B cell (primary cell): Measurements from ENCODE around the gene RPRD1B. TPM values are rescaled to one million over a fixed set of nuclear protein-coding genes. Genes with fewer than 3 reads are reported as not detected.

Source experiments
- ATAC-seq: fragments of 200-7000 bp; cut with Tn5 transposase; one replicate; pipeline ENCODE4 v1.10.0; 2021; ENCODE audit warnings: low read depth, mild to moderate bottlenecking, moderate number of reproducible peaks, moderate library complexity
- CTCF ChIA-PET: fragments of 350-600 bp; sonication (Branson Sonifier 250); formaldehyde crosslinking; loops from one replicate; lab custom pipeline; 2021; ENCODE audit warnings: antibody characterized with exemption, inconsistent platforms; lab: Charles Lee
- POLR2A ChIA-PET: fragments of 350-600 bp; sonication (Branson Sonifier 250); formaldehyde crosslinking; loops from one replicate; lab custom pipeline; 2021; ENCODE audit warnings: antibody characterized with exemption; lab: Charles Lee
- DNase-seq: peaks from one replicate; pipeline ENCODE4 v3.0.0; 2013
- H2AFZ ChIP-seq: 2 replicates; pipeline ENCODE4 v1.6.1; 2012; ENCODE audit warnings: mild to moderate bottlenecking, low read depth, low read length; ENCODE audit not compliant: insufficient read depth, poor library complexity, severe bottlenecking
- H3K27ac ChIP-seq, 2 donors: 1 replicate in 1 of 2; 2 replicates in 1 of 2; pipeline ENCODE4 v1.5.1; 2012 to 2013; ENCODE audit warnings: low read length in 2 of 2, mild to moderate bottlenecking in 2 of 2, moderate library complexity in 1 of 2
- H3K27me3 ChIP-seq, 4 experiments: fragments of 200-600 bp in 1 of 4; sonication (generic) in 1 of 4; replicated peaks in 1 of 4; 1 replicate in 2 of 4; 2 replicates in 2 of 4; pipeline versions ENCODE4 v1.6.1 to v1.7.0; 2013 to 2016; ENCODE audit warnings: low read length in 3 of 4, mild to moderate bottlenecking in 2 of 4, mixed read lengths in 1 of 4, moderate library complexity in 1 of 4; ENCODE audit not compliant: insufficient read depth in 4 of 4, control insufficient read depth in 3 of 4; ENCODE audit errors: control extremely low read depth in 1 of 4
- H3K36me3 ChIP-seq, 2 experiments: replicated peaks in 1 of 2; 1 replicate in 1 of 2; 2 replicates in 1 of 2; pipeline versions ENCODE4 v1.6.1 to v1.7.1; 2013; ENCODE audit warnings: low read length in 1 of 2; ENCODE audit not compliant: insufficient read depth in 2 of 2, control insufficient read depth in 1 of 2; ENCODE audit errors: control extremely low read depth in 1 of 2, extremely low read depth in 1 of 2
- H3K4me1 ChIP-seq, 2 donors: fragments of 200-600 bp in 1 of 2; sonication (generic) in 1 of 2; 1 replicate in 1 of 2; 2 replicates in 1 of 2; pipeline versions ENCODE4 v1.5.1 to v1.6.1; 2013 to 2017; ENCODE audit warnings: low read length in 2 of 2; ENCODE audit not compliant: control insufficient read depth in 2 of 2, insufficient read depth in 2 of 2
- H3K4me2 ChIP-seq: replicated peaks from 2 replicates; pipeline ENCODE3; 2012; ENCODE audit warnings: mild to moderate bottlenecking, low read depth, low read length; ENCODE audit not compliant: poor library complexity, severe bottlenecking
- H3K4me3 ChIP-seq, 5 experiments: fragments of 200-600 bp in 1 of 5; sonication (generic) in 1 of 5; 1 replicate in 3 of 5; 2 replicates in 2 of 5; pipeline versions ENCODE4 v1.5.1 to v1.7.0; 2011 to 2016; ENCODE audit warnings: low read length in 4 of 5, mild to moderate bottlenecking in 4 of 5, low read depth in 2 of 5, control low read depth in 1 of 5, moderate library complexity in 1 of 5; ENCODE audit not compliant: insufficient read depth in 1 of 5; ENCODE audit errors: control extremely low read depth in 1 of 5, extremely low read depth in 1 of 5
- H3K79me2 ChIP-seq: fragments of 200-600 bp; sonication (generic); one replicate; pipeline ENCODE4 v1.6.0; 2016; ENCODE audit warnings: low read length; ENCODE audit not compliant: control insufficient read depth, insufficient read depth
- H3K9ac ChIP-seq: fragments of 200-600 bp; sonication (generic); 2 replicates; pipeline ENCODE4 v1.6.1; 2017; ENCODE audit warnings: mild to moderate bottlenecking, low read length, moderate library complexity
- H3K9me3 ChIP-seq, 3 donors: one replicate each; pipeline versions ENCODE4 v1.6.1 to v1.7.1; 2013; ENCODE audit warnings: low read length in 2 of 3; ENCODE audit not compliant: control insufficient read depth in 2 of 3, insufficient read depth in 1 of 3; ENCODE audit errors: control extremely low read depth in 1 of 3
- H4K20me1 ChIP-seq: 2 replicates; pipeline ENCODE4 v1.6.0; 2012; ENCODE audit warnings: mild to moderate bottlenecking, low read length; ENCODE audit not compliant: insufficient read depth, control insufficient read depth, poor library complexity, severe bottlenecking
- H3K27ac Mint-ChIP-seq: one replicate; pipeline ENCODE4 v1.8.0; 2021; ENCODE audit warnings: mixed read lengths
- H3K27me3 Mint-ChIP-seq: one replicate; pipeline ENCODE4 v1.8.0; 2021; ENCODE audit warnings: mixed read lengths
- H3K4me1 Mint-ChIP-seq: one replicate; pipeline ENCODE4 v1.8.0; 2021; ENCODE audit warnings: mixed read lengths
- H3K4me3 Mint-ChIP-seq: one replicate; pipeline ENCODE4 v1.8.0; 2021; ENCODE audit warnings: mixed read lengths
- H3K9me3 Mint-ChIP-seq: one replicate; pipeline ENCODE4 v1.8.0; 2022; ENCODE audit warnings: mixed read lengths; ENCODE audit not compliant: insufficient read depth
- EZH2 ChIP-seq: IDR thresholded peaks from 2 replicates; pipeline ENCODE4 v1.6.1; 2012; ENCODE audit warnings: borderline replicate concordance, low read depth, mild to moderate bottlenecking, moderate library complexity, low read length; ENCODE audit not compliant: insufficient read depth, poor library complexity, severe bottlenecking
- WGBS: methylation state at CpG from one replicate; pipeline ENCODE4 v1.1.5; 2013; ENCODE audit warnings: missing lambda C conversion rate; ENCODE audit not compliant: insufficient coverage; 5-methylcytosine and 5-hydroxymethylcytosine counted together
- intact Hi-C: fragments of 100-400 bp; cut with micrococcal nuclease; formaldehyde crosslinking; loops from one replicate; pipeline ENCODE4 v1.10.0; 2022
- polyA plus RNA-seq: library from polyadenylated mRNA; depleted of rRNA; stranded (reverse); fragments of >200 nt; gene quantifications from 2 replicates; pipeline ENCODE4 v1.2.3, GENCODE V29; 2012
- total RNA-seq, 2 donors: library from RNA; stranded (reverse); fragments of 120-200 nt in 1 of 2; gene quantifications; 1 replicate in 1 of 2; 2 replicates in 1 of 2; pipeline versions ENCODE4 v1.2.3 to v1.2.4, GENCODE V29; 2013 to 2022
- TF ChIP-seq, protein P1 (sequence below): fragments of 200-600 bp; IDR thresholded peaks from one replicate; pipeline ENCODE4 v1.8.0; 2022; ENCODE audit warnings: antibody characterized with exemption, mild to moderate bottlenecking

The RPRD1B gene
- total and polyA plus RNA-seq, 2 donors (not counting 1 experiment from before 2014, with no cell fraction given), result 6.0 to 54.9 TPM

DNA sequence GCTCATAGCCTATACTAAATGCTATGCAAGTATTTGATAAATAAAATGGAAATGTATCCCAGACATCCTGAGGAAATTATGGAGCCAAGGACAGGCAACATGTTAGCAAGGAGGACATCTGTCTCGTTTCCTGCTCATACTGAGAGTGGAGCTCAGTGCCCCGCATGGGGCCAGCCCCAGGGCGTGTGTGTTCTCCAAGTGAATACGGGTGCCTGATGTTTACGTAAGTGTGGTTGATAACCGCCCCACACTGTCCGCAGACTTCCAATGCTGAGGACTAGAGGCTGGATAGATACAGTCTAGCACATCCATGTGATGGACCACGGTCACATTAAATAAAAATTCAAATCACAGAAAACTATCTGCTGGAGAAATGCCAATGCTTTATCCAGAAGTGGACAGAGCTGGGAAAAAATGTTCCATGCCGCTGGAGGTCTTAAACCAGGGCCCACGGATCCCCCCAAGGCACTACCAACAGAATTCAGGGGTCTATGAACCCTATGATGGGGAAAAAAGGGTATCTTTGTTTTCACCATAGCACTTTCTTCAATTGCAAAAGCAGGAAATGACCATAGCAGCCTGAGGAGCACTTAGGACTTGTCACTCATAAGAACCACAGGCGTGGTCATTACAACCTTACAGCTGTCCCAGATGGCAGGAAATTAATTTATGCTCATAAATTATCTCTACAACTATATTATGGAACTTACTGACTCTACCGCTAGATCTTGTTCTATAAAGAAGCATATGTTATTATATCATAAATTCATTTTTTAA lies 106.6 kb downstream of the RPRD1B start:
- no peaks in the 10 kb centered on the region for H3K9me3 ChIP-seq
- H3K79me2 ChIP-seq, result no peaks in the 10 kb centered on the region
- no peak overlapping the region for H3K4me2 ChIP-seq
- no peak for TF ChIP-seq EZH2
- TF ChIP-seq, protein P1, sequence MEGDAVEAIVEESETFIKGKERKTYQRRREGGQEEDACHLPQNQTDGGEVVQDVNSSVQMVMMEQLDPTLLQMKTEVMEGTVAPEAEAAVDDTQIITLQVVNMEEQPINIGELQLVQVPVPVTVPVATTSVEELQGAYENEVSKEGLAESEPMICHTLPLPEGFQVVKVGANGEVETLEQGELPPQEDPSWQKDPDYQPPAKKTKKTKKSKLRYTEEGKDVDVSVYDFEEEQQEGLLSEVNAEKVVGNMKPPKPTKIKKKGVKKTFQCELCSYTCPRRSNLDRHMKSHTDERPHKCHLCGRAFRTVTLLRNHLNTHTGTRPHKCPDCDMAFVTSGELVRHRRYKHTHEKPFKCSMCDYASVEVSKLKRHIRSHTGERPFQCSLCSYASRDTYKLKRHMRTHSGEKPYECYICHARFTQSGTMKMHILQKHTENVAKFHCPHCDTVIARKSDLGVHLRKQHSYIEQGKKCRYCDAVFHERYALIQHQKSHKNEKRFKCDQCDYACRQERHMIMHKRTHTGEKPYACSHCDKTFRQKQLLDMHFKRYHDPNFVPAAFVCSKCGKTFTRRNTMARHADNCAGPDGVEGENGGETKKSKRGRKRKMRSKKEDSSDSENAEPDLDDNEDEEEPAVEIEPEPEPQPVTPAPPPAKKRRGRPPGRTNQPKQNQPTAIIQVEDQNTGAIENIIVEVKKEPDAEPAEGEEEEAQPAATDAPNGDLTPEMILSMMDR, result no peak
- Mint-ChIP-seq H3K4me3 (no peak overlapping the region), H3K9me3 (no peaks in the 10 kb centered on the region), H3K4me1 (no peaks in the 10 kb centered on the region), H3K27me3 (no peaks in the 10 kb centered on the region), H3K27ac (no peak overlapping the region)
- DNase-seq (no peak), ATAC-seq (no peak)
- no peak overlapping the region for H3K4me3 ChIP-seq
- no peaks in the 10 kb centered on the region for H3K4me1 ChIP-seq
- no peak overlapping the region for H3K9ac ChIP-seq
- H4K20me1 ChIP-seq, result no peaks in the 10 kb centered on the region
- no peaks in the 10 kb centered on the region for H3K36me3 ChIP-seq
- 75% methylated on average over 5 of the region's 12 CpGs for WGBS
- no peaks in the 10 kb centered on the region for H3K27me3 ChIP-seq
- no peak overlapping the region for H3K27ac ChIP-seq
- ChIA-PET POLR2A (no interaction called here), CTCF (interaction anchor here (0.7 to 1.2 kb wide), 4 partner anchors 60 to 81 kb away, joined by 3 to 4 read pairs (median 3); no protein-coding TSS in a partner anchor)
- no peak overlapping the region for H2AFZ ChIP-seq
- intact Hi-C loops, result no loop called here

DNA sequence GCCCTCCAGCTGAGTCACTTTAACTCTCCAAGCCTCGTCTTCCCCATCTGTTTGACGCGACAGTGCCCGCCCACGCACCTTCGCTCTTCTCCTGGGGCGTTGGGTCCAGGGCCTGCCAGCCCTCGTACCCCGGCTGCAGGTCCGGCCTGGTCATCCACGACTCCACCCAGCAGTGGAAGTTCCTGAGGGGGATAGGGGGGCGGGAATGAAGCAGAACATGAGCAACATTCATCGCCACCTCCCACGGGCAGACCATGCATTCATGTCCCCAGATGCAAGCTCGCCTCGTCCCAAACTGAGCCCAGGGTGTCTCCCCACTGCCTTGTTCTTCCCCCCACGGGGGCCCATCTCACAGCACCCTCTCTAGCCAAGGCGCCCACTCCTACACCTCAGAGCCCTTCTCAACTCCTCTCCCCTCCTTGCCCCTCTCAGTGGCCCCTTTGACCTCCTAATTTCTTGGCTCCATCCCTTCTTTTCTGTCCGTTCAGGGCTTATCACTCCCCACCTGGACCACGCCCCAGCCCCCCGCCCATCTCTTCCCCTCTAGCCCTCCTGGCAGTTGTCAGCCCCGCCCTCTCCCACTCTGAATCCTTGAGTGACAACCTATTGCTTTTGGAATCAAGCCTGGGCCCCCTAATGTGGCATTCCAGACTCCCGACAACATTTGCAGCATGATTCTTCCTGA lies 107.8 kb downstream of the RPRD1B start:
- TF ChIP-seq, protein P1, result no peak
- no peak for TF ChIP-seq EZH2
- 96% methylated on average over 23 of the region's 23 CpGs for WGBS
- intact Hi-C loops, result no loop called here
- Histone ChIP-seq H3K4me3 (no peak overlapping the region), H4K20me1 (no peaks in the 10 kb centered on the region), H3K36me3 (no peaks in the 10 kb centered on the region), H3K4me2 (no peak overlapping the region), H3K9me3 (no peaks in the 10 kb centered on the region), H3K4me1 (no peaks in the 10 kb centered on the region), H3K27ac (no peak overlapping the region), H3K27me3 (no peaks in the 10 kb centered on the region), H2AFZ (no peak overlapping the region), H3K79me2 (no peaks in the 10 kb centered on the region), H3K9ac (no peak overlapping the region)
- ATAC-seq (no peak), DNase-seq (no peak)
- POLR2A ChIA-PET, result no interaction called here
- Mint-ChIP-seq H3K27ac (no peak overlapping the region), H3K9me3 (no peaks in the 10 kb centered on the region), H3K4me3 (no peak overlapping the region), H3K27me3 (no peaks in the 10 kb centered on the region), H3K4me1 (no peaks in the 10 kb centered on the region)
- CTCF ChIA-PET, result interaction anchor here (0.9 kb wide), 1 partner anchor 61 kb away, joined by 3 read pairs; no protein-coding TSS in a partner anchor
